NCI-H1930 (cell line): ENCODE data around the gene NEURL2.

Experiments
- DNase-seq, 2 experiments: peaks; one replicate each; lab custom pipeline; 2025; lab: John Stamatoyannopoulos, UW

The NEURL2 gene

DNA sequence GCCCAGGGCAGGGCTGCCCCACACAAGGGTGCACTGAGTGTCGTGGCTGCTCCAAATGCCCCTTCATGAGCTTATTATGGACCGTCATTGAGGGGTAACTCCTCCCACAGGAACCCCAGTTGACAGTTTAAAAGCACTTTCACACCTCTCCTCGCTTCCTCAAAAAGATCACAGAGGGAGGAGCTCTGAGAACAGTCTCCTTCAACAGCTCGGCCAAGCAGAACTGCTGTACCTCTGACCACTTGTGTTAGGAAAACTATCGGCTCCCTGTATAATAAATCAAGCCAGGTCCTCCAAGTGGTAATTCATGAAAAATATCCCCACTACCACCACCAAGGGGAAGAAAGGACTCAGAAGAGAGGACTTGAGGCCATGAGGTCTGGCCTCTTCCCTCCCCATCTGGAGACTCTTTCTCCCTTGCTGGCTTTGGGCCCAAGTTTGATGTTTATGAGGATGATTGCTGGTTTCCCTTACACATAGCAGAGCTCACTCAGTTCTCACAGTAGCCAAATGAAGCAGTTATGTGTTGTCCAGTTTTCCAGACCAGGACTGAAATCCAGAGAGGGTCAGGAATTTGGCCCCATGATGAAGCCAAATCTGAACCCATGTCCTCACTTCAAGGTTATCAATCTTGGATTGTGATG lies 48.7 kb downstream of the NEURL2 start:
- DNase-seq = no peak

DNA sequence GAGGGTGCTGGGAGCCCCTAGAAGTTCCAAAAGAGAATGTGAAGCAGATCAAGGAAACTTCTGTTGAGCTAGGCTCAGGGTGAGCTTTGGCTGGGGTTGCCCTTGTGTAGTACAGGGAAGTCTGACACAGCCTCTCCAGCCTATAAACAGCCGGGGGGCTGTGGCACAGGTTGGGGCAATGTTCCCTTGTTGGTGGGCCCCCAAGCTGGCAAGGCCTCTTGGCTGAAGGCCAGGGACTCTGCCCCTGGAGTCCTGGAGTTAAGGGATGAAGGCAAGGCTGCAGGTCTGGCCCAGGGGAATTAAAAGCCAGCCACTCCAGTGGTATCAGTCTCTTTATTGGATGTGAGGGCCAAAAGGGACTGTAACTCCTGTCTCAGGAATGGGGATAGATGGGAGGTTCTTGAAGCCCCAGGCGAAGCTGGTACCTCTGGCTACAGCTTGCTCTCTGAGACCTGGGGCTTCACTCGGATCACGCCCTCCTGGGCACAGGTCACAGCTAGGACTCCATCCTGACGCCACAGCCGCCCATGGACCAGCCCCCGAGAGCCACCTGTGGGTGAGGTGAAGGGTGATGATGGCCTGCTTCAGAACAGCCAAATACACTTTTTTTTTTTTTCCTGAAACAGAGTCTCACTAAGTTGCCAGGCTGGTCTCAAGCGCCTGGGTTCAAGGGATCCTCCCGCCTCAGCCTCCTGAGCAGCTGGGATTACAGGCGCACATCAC lies 49.4 kb downstream of the NEURL2 start:
- DNase-seq = no peak

DNA sequence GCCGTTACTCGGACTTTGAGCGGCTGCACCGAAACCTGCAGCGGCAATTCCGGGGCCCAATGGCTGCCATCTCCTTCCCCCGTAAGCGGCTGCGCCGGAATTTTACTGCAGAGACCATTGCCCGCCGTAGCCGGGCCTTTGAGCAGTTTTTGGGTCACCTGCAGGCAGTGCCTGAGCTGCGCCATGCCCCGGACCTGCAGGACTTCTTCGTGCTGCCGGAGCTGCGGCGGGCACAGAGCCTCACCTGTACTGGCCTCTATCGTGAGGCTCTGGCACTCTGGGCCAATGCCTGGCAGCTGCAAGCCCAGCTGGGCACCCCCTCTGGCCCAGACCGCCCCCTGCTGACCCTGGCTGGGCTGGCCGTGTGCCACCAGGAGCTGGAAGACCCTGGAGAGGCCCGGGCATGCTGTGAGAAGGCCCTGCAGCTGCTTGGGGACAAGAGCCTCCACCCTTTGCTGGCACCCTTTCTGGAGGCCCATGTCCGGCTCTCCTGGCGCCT lies 50.3 kb downstream of the NEURL2 start:
- no peak for DNase-seq
